Activated T-cell treated with anti-CD3 and anti-CD28 coated beads for 24 hours (primary cell): ENCODE results near the gene SLC22A13.
"Not testable (repeated sequence)": the region's sequence is repeated elsewhere in the genome, so short reads cannot be mapped to it uniquely, and the experiment has no call there.

Experiments
- DNase-seq: peaks from one replicate; pipeline ENCODE4 v3.0.0-alpha.2; 2020; ENCODE audit warnings: low read depth

SLC22A13 gene

GRCh38 chr3:38306941-38307340 lies 41.3 kb downstream of the SLC22A13 start:
- DNase-seq: no peak

- no peak for DNase-seq
Measured at GRCh38 chr3:38307599-38307998, 42.0 kb downstream of the SLC22A13 start.

DNA sequence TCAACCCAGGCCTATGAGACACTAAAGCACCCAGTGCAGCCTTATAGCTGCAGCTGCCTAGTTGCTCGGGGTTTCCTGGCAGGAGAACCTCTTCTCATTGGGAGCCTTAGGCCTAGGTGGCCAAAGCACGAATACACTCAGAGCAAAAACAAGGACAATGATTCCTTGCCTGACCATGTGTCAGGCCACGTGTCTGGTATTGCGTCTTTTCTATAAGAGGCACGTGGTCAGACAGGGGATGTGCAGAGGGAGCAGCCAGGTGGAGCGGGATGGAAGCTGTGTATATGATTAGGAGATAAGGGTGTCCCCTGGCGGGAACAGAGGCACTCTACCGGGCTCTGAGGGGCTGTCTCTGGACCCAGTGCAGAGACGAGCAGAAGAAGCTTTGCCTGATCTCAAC lies 42.8 kb downstream of the SLC22A13 start:
- no peak for DNase-seq

DNA sequence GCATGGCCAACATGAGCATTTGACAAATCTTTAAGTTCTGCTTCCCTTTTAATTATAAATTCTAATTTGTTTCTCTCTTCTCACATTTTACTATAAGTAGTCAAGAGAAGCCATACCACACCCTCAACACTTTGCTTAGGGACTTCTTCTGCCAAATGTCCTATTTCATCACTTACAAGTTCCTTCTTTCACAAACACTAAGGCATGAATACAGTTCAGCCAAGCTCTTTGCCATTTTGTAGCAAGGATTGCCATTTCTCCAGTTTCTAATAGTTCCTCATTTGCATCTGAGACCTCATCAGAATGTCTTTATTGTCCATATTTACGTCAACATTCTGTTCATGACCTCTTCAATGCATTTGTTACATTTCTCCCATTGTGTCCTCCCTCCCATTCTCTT lies 45.9 kb downstream of the SLC22A13 start:
- DNase-seq: no peak

DNA sequence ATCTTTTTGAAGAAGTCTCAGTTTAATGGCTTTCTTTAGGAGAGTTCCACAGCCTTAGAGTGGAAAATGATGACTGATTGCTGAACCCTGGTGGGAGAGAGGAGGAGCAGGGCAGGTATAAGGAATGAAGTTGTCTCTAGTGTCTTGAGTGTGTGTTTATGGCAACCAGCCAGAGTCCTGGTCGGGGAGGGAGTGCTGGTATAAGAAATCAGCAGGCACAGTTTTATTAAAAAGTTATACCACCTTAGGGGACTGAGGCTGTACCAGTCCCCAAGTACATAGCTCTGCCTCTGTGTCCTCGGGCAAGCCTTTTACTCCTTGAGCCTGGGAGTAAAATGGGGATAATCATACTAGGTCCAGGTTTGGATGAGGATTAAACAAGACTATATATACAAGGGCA lies 46.3 kb downstream of the SLC22A13 start:
- DNase-seq: no peak

DNA sequence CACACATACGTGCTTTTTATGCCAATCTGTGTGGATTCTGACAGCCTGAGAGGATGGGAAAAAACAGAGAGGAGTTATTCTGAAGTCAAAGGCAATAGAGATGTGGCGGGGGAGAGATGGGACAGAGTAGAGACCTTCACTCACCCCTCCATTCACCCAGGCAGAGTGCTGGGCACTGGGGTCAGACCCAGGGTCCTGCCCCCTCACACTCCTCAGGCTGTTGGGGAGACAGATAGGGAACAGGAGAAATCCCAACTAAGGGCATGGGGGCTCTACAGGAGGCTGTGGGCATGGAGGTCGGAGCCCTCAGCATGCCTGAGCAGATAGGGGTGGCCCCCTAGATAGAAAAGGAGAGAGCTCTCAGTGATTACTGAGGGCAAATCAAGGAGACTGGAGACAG lies 46.7 kb downstream of the SLC22A13 start:
- DNase-seq: no peak

GRCh38 chr3:38313263-38313662 lies 47.7 kb downstream of the SLC22A13 start:
- DNase-seq: no peak

DNA sequence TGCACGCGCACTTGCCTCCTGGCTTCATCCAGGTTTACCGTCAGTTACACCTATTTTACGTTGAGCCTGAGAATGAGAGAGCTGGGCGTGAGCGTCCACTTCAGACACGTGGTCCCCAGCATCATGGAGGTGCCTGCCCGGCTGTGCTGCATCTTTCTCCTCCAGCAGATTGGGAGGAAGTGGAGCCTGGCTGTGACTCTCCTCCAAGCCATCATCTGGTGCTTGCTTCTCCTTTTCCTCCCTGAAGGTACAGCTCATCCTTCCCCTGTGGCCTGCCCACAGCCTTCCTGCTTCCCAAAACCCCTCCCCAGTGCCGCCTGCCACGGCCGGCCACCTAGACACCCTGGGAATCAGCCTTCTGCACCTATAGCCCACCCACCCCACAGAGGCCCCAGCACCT lies 48.1 kb downstream of the SLC22A13 start:
- DNase-seq: no peak

DNA sequence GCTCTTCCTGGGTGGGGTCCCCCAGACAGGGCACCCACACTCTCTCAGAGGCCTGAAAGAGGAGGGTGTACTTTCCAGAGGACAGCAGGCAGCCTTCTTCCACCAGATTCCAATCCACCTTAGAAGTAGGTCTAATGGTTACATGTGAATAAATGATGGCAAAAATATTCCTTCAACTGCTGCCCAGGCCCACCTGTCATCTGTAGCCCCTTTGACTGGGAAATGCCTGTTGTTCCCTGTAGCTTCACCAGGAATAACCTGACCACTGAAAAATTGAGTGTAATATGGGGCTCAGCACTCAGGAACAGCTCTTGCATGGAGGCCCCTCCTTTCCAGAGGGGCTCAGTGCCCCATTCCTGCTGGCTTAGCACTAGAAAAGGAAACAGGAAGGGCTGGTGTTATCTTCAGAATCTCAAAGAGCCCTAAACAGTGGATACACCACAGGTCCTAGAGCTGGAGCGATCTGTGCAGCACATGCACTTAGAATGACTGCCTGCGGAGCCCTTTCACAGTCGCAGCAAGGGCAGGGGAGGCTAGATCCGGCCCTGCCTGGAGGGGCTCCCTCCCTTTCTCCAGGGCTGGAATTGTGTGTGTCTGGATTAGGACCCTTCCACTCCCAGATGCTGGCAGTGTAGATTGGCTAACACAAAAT lies 48.6 kb downstream of the SLC22A13 start:
- DNase-seq: no peak

DNA sequence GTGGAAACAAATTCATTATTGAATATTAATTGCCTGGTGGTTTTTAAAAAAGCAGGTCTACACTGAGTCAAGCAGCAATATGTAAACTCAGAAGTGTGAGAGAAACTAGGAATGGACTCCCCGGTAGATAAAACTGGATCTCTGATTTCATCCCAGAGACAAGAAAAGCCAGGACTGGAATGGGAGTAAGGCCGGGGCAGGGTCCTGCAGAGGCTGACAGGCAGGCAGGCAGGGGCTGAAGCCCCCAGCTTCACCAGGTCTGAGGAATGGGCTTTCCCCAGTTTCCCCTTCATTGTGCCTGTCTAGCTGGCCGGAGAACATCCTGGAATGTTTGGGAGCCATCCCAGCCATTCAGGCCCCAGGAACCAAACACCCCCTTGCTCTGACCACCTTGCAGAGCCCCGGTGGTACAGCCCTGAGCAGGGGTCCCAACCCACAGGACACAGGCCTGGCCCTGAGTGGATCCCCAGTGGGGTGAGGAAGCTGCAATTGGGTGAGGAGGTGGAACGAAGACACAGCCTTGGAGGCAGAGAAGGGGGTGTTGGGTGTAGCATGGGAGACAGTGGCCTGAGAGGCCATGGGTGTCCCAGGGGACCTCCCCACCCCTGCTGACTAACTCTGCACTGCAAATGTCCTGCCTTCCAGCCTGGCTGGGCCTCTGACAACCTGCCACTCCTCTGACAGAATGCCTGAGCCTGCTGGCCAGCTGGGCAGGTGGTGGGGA lies 49.3 kb downstream of the SLC22A13 start:
- no peak for DNase-seq

DNA sequence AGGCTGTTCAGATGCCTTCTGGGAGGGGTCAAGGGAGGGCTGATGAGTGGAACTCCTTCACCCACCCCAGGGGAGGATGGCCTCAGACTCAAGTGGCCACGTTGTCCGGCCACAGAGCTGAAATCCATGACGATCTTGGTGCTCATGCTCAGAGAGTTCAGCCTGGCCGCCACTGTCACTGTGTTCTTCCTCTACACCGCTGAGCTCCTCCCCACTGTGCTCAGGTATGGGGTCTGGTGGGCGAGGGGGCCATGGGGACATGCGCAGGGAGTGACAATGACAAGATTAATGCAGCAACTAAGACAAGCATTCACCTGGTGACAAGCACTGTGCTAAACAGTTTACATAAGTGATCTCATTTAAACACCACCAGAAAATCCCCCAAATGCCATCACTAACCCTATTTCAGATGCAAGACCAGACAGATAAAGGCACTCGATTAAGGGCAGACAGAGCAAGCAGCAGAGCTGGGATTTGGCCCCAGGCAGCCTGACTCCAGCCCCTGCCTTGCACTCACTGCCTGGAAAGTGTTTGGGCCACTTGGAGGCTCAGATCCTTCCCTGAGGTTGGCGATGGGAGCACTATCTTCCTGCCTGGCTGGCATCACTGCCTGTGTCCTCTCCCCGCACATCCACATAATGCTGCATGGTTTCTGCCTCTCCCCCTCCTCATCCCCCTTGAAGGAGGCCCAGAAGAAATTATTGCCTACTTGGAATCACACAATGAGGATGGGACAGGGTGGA lies 50.0 kb downstream of the SLC22A13 start:
- DNase-seq: no peak

DNA sequence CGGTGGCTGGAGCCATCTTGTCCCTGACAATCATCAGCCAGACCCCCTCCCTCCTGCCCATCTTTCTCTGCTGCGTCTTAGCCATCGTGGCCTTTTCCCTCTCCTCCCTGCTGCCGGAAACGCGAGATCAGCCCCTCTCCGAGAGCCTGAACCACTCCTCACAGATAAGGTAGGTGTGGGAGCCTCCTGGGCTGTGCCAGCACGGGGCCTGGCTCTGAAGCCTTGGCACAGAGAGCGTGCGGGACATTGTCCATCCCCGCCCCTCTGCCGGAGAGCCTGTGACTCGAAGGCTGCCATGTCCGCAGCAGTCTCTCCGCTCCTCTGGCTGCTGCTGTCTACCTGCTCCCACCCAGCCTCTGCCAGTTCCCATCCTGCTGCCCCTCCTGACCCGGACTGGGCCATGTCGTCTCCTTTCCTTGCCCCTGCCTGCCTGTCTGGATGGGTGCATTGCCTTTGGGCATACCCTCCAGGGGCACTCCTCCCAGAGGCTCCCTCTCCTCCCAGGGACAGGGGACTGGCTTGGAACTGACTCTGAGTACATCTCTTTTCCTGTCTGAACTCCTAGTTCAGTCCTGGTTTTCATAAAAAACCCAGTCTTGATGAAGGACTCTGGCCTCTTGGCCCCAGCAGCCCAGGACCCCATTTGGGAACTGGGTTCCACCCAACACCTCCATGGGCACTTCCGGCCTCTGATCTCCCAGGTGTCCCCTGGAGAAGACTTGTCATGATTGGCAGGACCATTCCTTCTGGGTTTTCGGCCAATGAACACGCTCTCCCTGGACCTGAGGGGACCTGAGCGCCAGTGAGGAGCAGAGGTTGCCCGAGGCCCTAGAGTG lies 51.0 kb downstream of the SLC22A13 start:
- no peak for DNase-seq

DNA sequence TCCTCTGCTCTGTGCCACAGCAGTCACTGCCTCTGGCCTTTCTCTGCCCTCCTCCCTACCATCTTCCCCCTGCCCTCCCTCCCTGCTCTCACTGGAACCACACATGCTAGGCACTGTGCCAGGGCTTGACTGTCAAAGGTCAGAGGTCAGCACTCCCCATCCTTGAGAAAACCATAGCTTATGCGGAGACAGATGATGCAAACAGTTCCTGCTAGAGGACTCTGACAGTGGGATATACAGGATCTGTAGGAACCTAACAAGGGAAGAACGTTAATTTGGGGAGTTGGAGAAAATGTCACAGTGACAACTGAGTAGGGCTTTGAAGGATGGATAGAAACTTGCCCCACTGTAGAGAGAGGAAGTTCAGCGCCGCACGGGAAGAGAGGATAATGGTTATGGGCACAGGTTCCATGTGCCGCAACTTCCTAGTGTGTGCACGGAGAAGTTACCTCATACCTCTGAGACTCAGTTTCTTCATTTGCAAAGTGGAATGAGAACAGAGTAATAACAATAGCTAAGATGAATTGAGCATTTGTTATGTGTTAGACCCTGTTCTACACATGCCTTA lies 51.7 kb downstream of the SLC22A13 start:
- no peak for DNase-seq

- DNase-seq: no peak
Measured at GRCh38 chr3:38318766-38319671, 53.4 kb downstream of the SLC22A13 start.

- DNase-seq: not testable (repeated sequence)
Measured at GRCh38 chr3:38320638-38321037, 55.0 kb downstream of the SLC22A13 start.

- DNase-seq: no peak
Measured at GRCh38 chr3:38323060-38323459, 57.4 kb downstream of the SLC22A13 start.

GRCh38 chr3:38325256-38325655 lies 59.6 kb downstream of the SLC22A13 start:
- no peak for DNase-seq

- no peak for DNase-seq
Measured at GRCh38 chr3:38327335-38328009, 61.9 kb downstream of the SLC22A13 start.
